Measurements from ENCODE around the gene PDZD8. TPM values are rescaled to one million over a fixed set of nuclear protein-coding genes. Genes with fewer than 3 reads are reported as not detected.

PDZD8 gene
- total RNA-seq, 2 experiments from 2014 or later, result 10.5 to 26.4 TPM

GRCh38 chr10:117405730-117406129 is 30.5 kb upstream of the PDZD8 start:
- H3K4me1 ChIP-seq (ENCODE audit: insufficient read depth, low read length, poor library complexity, severe bottlenecking), result no peaks in the 10 kb centered on the region
- BruUV-seq (replicated peaks), result no TSS peak

GRCh38 chr10:117400329-117400728 is 25.1 kb upstream of the PDZD8 start:
- Histone ChIP-seq H3K4me3 (ENCODE audit: low read depth, low read length, poor library complexity, severe bottlenecking) (no peak overlapping the region), H3K9me2 (ENCODE audit: insufficient read depth, low read length) (no peaks in the 10 kb centered on the region), H4K20me1 (ENCODE audit: insufficient read depth, low read length) (no peaks in the 10 kb centered on the region), H3K9me3 (ENCODE audit: low read length) (no peaks in the 10 kb centered on the region), H3K36me3 (ENCODE audit: insufficient read depth, low read length) (no peaks in the 10 kb centered on the region), H3K4me2 (ENCODE audit: low read length) (no peak overlapping the region), H2AFZ (ENCODE audit: low read length) (no peak overlapping the region), H3K4me1 (ENCODE audit: insufficient read depth, low read length, poor library complexity, severe bottlenecking) (no peaks in the 10 kb centered on the region), H3K27ac (ENCODE audit: low read depth, low read length, poor library complexity, severe bottlenecking) (no peak overlapping the region), H3K79me2 (ENCODE audit: insufficient read depth, low read depth, low read length) (no peaks in the 10 kb centered on the region)
- TF ChIP-seq CTCF (conservative IDR thresholded peaks at IDR 0.05; ENCODE audit: low read length), result no peak
- TF ChIP-seq EZH2phosphoT487 (IDR thresholded peaks at IDR 0.05; ENCODE audit: borderline replicate concordance, low read depth, low read length), result no peak
- intact Hi-C loops (cut with micrococcal nuclease; ENCODE audit: unreplicated experiment), result no loop called here
- DNase-seq (ENCODE audit: low spot score), result no peak
- BruUV-seq (replicated peaks), result no TSS peak
- CTCF ChIA-PET (ENCODE audit: unreplicated experiment), result no interaction called here
- POLR2A ChIA-PET, result interaction anchor here (0.6 to 0.7 kb wide), 2 partner anchors 42 to 170 kb away, joined by 3 to 4 read pairs; no protein-coding TSS in a partner anchor

More at GRCh38 chr10:117405730-117406129, 30.5 kb upstream of the PDZD8 start:
- H2AFZ ChIP-seq (ENCODE audit: low read length), result no peak overlapping the region
- H4K20me1 ChIP-seq (ENCODE audit: insufficient read depth, low read length), result no peaks in the 10 kb centered on the region
- no peak overlapping the region for H3K4me2 ChIP-seq (ENCODE audit: low read length)
- no peak for TF ChIP-seq EZH2phosphoT487 (IDR thresholded peaks at IDR 0.05; ENCODE audit: borderline replicate concordance, low read depth, low read length)
- TF ChIP-seq CTCF (conservative IDR thresholded peaks at IDR 0.05; ENCODE audit: low read length), result no peak
- no peak overlapping the region for H3K4me3 ChIP-seq (ENCODE audit: low read depth, low read length, poor library complexity, severe bottlenecking)
- ChIA-PET CTCF (ENCODE audit: unreplicated experiment) (interaction anchor here (0.7 kb wide), 1 partner anchor 125 kb away, joined by 4 read pairs; no protein-coding TSS in a partner anchor), POLR2A (interaction anchor here (0.6 kb wide), 1 partner anchor 706 kb away, joined by 3 read pairs; no protein-coding TSS in a partner anchor)
- H3K9me2 ChIP-seq (ENCODE audit: insufficient read depth, low read length), result no peaks in the 10 kb centered on the region
- DNase-seq (ENCODE audit: low spot score), result no peak
- H3K79me2 ChIP-seq (ENCODE audit: insufficient read depth, low read depth, low read length), result no peaks in the 10 kb centered on the region
- H3K27ac ChIP-seq (ENCODE audit: low read depth, low read length, poor library complexity, severe bottlenecking), result no peak overlapping the region
- intact Hi-C loops (cut with micrococcal nuclease; ENCODE audit: unreplicated experiment), result no loop called here
- no peaks in the 10 kb centered on the region for H3K36me3 ChIP-seq (ENCODE audit: insufficient read depth, low read length)
- no peaks in the 10 kb centered on the region for H3K9me3 ChIP-seq (ENCODE audit: low read length)

- ChIA-PET POLR2A (interaction anchor here (0.7 kb wide), 1 partner anchor 41 kb away, joined by 4 read pairs; no protein-coding TSS in a partner anchor), CTCF (ENCODE audit: unreplicated experiment) (no interaction called here)
- intact Hi-C loops (cut with micrococcal nuclease; ENCODE audit: unreplicated experiment), result no loop called here
- Histone ChIP-seq H3K9me2 (ENCODE audit: insufficient read depth, low read length) (no peaks in the 10 kb centered on the region), H3K9me3 (ENCODE audit: low read length) (no peaks in the 10 kb centered on the region), H4K20me1 (ENCODE audit: insufficient read depth, low read length) (no peaks in the 10 kb centered on the region), H3K79me2 (ENCODE audit: insufficient read depth, low read depth, low read length) (no peaks in the 10 kb centered on the region), H3K4me1 (ENCODE audit: insufficient read depth, low read length, poor library complexity, severe bottlenecking) (no peaks in the 10 kb centered on the region), H3K4me3 (ENCODE audit: low read depth, low read length, poor library complexity, severe bottlenecking) (no peak overlapping the region), H3K27ac (ENCODE audit: low read depth, low read length, poor library complexity, severe bottlenecking) (no peak overlapping the region), H3K36me3 (ENCODE audit: insufficient read depth, low read length) (no peaks in the 10 kb centered on the region), H2AFZ (ENCODE audit: low read length) (no peak overlapping the region), H3K4me2 (ENCODE audit: low read length) (no peak overlapping the region)
- no peak for DNase-seq (ENCODE audit: low spot score)
- BruUV-seq (replicated peaks), result no TSS peak
- TF ChIP-seq EZH2phosphoT487 (IDR thresholded peaks at IDR 0.05; ENCODE audit: borderline replicate concordance, low read depth, low read length), result no peak
- TF ChIP-seq CTCF (conservative IDR thresholded peaks at IDR 0.05; ENCODE audit: low read length), result no peak
These were observed 24.3 kb upstream of the PDZD8 start for GRCh38 chr10:117399341-117400196.

Measured in OCI-LY7 (cell line).